ENCODE measurements around the gene OR2L5.

DNA sequence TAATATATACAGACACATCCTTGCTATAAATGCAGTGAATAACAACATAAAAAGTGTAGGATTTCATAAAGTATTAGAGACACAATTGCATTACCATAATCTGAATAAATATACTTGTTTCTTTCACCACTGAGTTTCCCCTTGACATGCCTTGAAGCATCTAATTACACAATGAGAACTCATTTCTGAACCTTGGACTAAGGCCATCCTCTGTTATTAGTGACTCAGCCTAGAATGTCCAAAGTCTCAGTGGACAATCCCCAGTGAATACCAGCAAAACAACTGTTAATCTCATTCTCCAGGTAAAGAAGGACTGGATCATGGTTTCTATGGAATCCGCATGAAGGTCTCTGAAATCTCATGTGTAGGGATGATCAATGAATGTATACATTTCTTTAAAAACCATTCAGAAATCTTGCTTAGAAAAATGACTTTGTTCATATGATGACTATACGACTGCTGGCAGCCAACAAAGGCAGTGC lies at the start of gene OR2L5:
- TF ChIP-seq, protein P1, sequence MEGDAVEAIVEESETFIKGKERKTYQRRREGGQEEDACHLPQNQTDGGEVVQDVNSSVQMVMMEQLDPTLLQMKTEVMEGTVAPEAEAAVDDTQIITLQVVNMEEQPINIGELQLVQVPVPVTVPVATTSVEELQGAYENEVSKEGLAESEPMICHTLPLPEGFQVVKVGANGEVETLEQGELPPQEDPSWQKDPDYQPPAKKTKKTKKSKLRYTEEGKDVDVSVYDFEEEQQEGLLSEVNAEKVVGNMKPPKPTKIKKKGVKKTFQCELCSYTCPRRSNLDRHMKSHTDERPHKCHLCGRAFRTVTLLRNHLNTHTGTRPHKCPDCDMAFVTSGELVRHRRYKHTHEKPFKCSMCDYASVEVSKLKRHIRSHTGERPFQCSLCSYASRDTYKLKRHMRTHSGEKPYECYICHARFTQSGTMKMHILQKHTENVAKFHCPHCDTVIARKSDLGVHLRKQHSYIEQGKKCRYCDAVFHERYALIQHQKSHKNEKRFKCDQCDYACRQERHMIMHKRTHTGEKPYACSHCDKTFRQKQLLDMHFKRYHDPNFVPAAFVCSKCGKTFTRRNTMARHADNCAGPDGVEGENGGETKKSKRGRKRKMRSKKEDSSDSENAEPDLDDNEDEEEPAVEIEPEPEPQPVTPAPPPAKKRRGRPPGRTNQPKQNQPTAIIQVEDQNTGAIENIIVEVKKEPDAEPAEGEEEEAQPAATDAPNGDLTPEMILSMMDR (IDR thresholded peaks at IDR 0.05), result no peak
- TF ChIP-seq POLR2A (IDR thresholded peaks at IDR 0.05), result no peak
